ENCODE results near the gene RNF150. TPM values are rescaled to one million over a fixed set of nuclear protein-coding genes. Genes with fewer than 3 reads are reported as not detected.

RNF150 gene
- total RNA-seq, 1 experiment from 2014 or later = 0.14 TPM

GRCh38 chr4:140906993-140907962 lies 226.0 kb downstream of the RNF150 start:
- Histone ChIP-seq H3K4me3 (ENCODE audit: low read depth, low read length) (no peak overlapping the region), H3K9me3 (no peaks in the 10 kb centered on the region), H3K36me3 (ENCODE audit: control insufficient read depth, insufficient read depth, low read length) (no peaks in the 10 kb centered on the region), H3K27me3 (replicated peaks; ENCODE audit: control insufficient read depth, insufficient read depth, low read length) (no peaks in the 10 kb centered on the region), H3K4me1 (no peaks in the 10 kb centered on the region)
- no peak for TF ChIP-seq CTCF (IDR thresholded peaks at IDR 0.05; ENCODE audit: insufficient read depth in 1 of 2, low read depth in 1 of 2, low read length in 1 of 2, severe bottlenecking in 1 of 2, unreplicated experiment in 1 of 2)
- no peak for DNase-seq
- no peaks in the 10 kb centered on the region for H3K9me3 Mint-ChIP-seq (ENCODE audit: unreplicated experiment)
- no peak overlapping the region for H3K4me3 Mint-ChIP-seq (ENCODE audit: unreplicated experiment)
- ChIA-PET POLR2A (no interaction called here), CTCF (no interaction called here)
- H3K27me3 Mint-ChIP-seq (ENCODE audit: insufficient read depth, unreplicated experiment) = peaks cover 10% of the 10 kb centered on the region
- no peaks in the 10 kb centered on the region for H3K4me1 Mint-ChIP-seq (ENCODE audit: low read depth, unreplicated experiment)
- no peak overlapping the region for H3K27ac Mint-ChIP-seq (ENCODE audit: unreplicated experiment)
- no peaks in the 10 kb centered on the region for H3K36me3 Mint-ChIP-seq (ENCODE audit: insufficient read depth, unreplicated experiment)
- intact Hi-C loops (cut with micrococcal nuclease; ENCODE audit: unreplicated experiment) = no loop called here
- no TSS peak for BruUV-seq (replicated peaks)

GRCh38 chr4:140904904-140905303 lies 228.4 kb downstream of the RNF150 start:
- Mint-ChIP-seq H3K27ac (ENCODE audit: unreplicated experiment) (no peak overlapping the region), H3K36me3 (ENCODE audit: insufficient read depth, unreplicated experiment) (no peaks in the 10 kb centered on the region), H3K9me3 (ENCODE audit: unreplicated experiment) (no peaks in the 10 kb centered on the region), H3K4me3 (ENCODE audit: unreplicated experiment) (no peak overlapping the region), H3K4me1 (ENCODE audit: low read depth, unreplicated experiment) (no peaks in the 10 kb centered on the region), H3K27me3 (ENCODE audit: insufficient read depth, unreplicated experiment) (peaks cover 11% of the 10 kb centered on the region)
- Histone ChIP-seq H3K36me3 (ENCODE audit: control insufficient read depth, insufficient read depth, low read length) (no peaks in the 10 kb centered on the region), H3K4me3 (ENCODE audit: low read depth, low read length) (no peak overlapping the region), H3K9me3 (no peaks in the 10 kb centered on the region), H3K4me1 (no peaks in the 10 kb centered on the region), H3K27me3 (replicated peaks; ENCODE audit: control insufficient read depth, insufficient read depth, low read length) (no peaks in the 10 kb centered on the region)
- intact Hi-C loops (cut with micrococcal nuclease; ENCODE audit: unreplicated experiment) = no loop called here
- TF ChIP-seq CTCF (IDR thresholded peaks at IDR 0.05; ENCODE audit: insufficient read depth in 1 of 2, low read depth in 1 of 2, low read length in 1 of 2, severe bottlenecking in 1 of 2, unreplicated experiment in 1 of 2) = no peak
- BruUV-seq (replicated peaks) = no TSS peak
- ChIA-PET CTCF (no interaction called here), POLR2A (no interaction called here)
- DNase-seq = no peak

- CTCF ChIA-PET = interaction anchor here (0.6 kb wide), 1 partner anchor 45 kb away, joined by 3 read pairs; no protein-coding TSS in a partner anchor
- H3K4me3 Mint-ChIP-seq (ENCODE audit: unreplicated experiment) = no peak overlapping the region
- peaks cover 11% of the 10 kb centered on the region for H3K27me3 Mint-ChIP-seq (ENCODE audit: insufficient read depth, unreplicated experiment)
- intact Hi-C loops (cut with micrococcal nuclease; ENCODE audit: unreplicated experiment) = no loop called here
- Histone ChIP-seq H3K4me3 (ENCODE audit: low read depth, low read length) (no peak overlapping the region), H3K4me1 (no peaks in the 10 kb centered on the region), H3K9me3 (no peaks in the 10 kb centered on the region), H3K36me3 (ENCODE audit: control insufficient read depth, insufficient read depth, low read length) (no peaks in the 10 kb centered on the region), H3K27me3 (replicated peaks; ENCODE audit: control insufficient read depth, insufficient read depth, low read length) (no peaks in the 10 kb centered on the region)
- no peaks in the 10 kb centered on the region for H3K36me3 Mint-ChIP-seq (ENCODE audit: insufficient read depth, unreplicated experiment)
- H3K9me3 Mint-ChIP-seq (ENCODE audit: unreplicated experiment) = no peaks in the 10 kb centered on the region
- DNase-seq = no peak
- POLR2A ChIA-PET = no interaction called here
- no peak for TF ChIP-seq CTCF (IDR thresholded peaks at IDR 0.05; ENCODE audit: insufficient read depth in 1 of 2, low read depth in 1 of 2, low read length in 1 of 2, severe bottlenecking in 1 of 2, unreplicated experiment in 1 of 2)
- BruUV-seq (replicated peaks) = no TSS peak
- no peaks in the 10 kb centered on the region for H3K4me1 Mint-ChIP-seq (ENCODE audit: low read depth, unreplicated experiment)
- H3K27ac Mint-ChIP-seq (ENCODE audit: unreplicated experiment) = no peak overlapping the region
These were observed 229.5 kb downstream of the RNF150 start for GRCh38 chr4:140903522-140904475.

Data from Caco-2 (cell line).